HepG2 (cell line): ENCODE data around the gene YWHAB.

ENCODE experiments used
- BRCA1 ChIP-seq: sonication (generic); formaldehyde crosslinking; IDR thresholded peaks from 2 replicates; pipeline ENCODE4 v1.4.0; 2020; ENCODE audit warnings: missing genetic modification reagents
- KDM6A ChIP-seq: IDR thresholded peaks from 2 replicates; pipeline ENCODE4 v1.6.1; 2016; ENCODE audit warnings: low read depth
- NFE2L1 ChIP-seq: sonication (generic); formaldehyde crosslinking; IDR thresholded peaks from 2 replicates; pipeline ENCODE4 v1.4.0; 2020; ENCODE audit warnings: missing genetic modification reagents, mild to moderate bottlenecking, borderline replicate concordance
- POLR2A ChIP-seq, 2 experiments: IDR thresholded peaks; 2 replicates each; pipeline ENCODE4 v1.6.1; 2011; ENCODE audit warnings: low read depth in 2 of 2, low read length in 2 of 2, mild to moderate bottlenecking in 1 of 2, moderate library complexity in 1 of 2; ENCODE audit not compliant: insufficient read depth in 1 of 2
- ZC3H4 ChIP-seq: sonication (generic); formaldehyde crosslinking; IDR thresholded peaks from 2 replicates; pipeline ENCODE4 v1.4.0; 2020; ENCODE audit warnings: missing genetic modification reagents, borderline replicate concordance
- ZNF207 ChIP-seq: fragments of 450-650 bp; IDR thresholded peaks from 2 replicates; pipeline ENCODE4 v1.6.1; 2016; ENCODE audit warnings: antibody characterized with exemption, borderline replicate concordance
- ZNF331 ChIP-seq: sonication (generic); formaldehyde crosslinking; IDR thresholded peaks from 2 replicates; pipeline ENCODE4 v1.4.0; 2020; ENCODE audit warnings: missing genetic modification reagents
- ZSCAN12 ChIP-seq: sonication (generic); formaldehyde crosslinking; IDR thresholded peaks from 2 replicates; pipeline ENCODE4 v1.9.0; 2021; ENCODE audit warnings: mild to moderate bottlenecking, missing genetic modification reagents
- TF ChIP-seq, protein P1 (sequence below): sonication (generic); formaldehyde crosslinking; conservative IDR thresholded peaks from 2 replicates; pipeline ENCODE4 v1.8.0; 2022; ENCODE audit warnings: low read depth, missing genetic modification reagents
- TF ChIP-seq, protein P2 (sequence below): sonication (generic); formaldehyde crosslinking; IDR thresholded peaks from 2 replicates; pipeline ENCODE4 v1.4.0; 2020; ENCODE audit warnings: missing genetic modification reagents
- TF ChIP-seq, protein P3 (sequence below): sonication (generic); formaldehyde crosslinking; IDR thresholded peaks from 2 replicates; pipeline ENCODE4 v1.5.0; 2020; ENCODE audit warnings: mild to moderate bottlenecking, missing genetic modification reagents, moderate library complexity

DNA sequence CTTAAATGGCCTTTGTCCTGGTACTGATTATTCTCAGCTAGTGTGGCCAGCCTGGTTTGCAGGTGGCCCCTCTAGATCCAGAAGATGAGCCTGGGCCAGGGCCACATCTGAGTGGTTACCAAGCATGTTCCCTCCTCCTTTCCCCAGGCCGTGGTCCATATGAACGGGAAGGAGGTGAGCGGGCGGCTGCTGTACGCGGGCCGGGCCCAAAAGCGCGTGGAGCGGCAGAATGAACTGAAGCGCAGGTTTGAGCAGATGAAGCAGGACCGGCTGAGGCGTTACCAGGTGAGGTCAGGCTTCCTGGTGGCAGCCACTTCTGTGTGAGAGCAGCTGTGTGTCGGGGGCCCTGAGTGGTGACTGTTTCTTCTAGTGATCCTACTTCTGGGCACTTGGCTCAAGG is 35.9 kb downstream of the YWHAB start:
- TF ChIP-seq KDM6A (CRISPR knock-in tag) (no peak), ZC3H4 (no peak), ZNF331 (CRISPR knock-in tag) (no peak), BRCA1 (CRISPR knock-in tag) (no peak), NFE2L1 (CRISPR knock-in tag) (no peak), ZNF207 (no peak), POLR2A (IDR thresholded peaks at IDR 0.05; ENCODE audit: insufficient read depth in 1 of 2, low read depth in 2 of 2, low read length in 2 of 2) (no peak), ZSCAN12 (CRISPR knock-in tag) (no peak)
- TF ChIP-seq, protein P1, sequence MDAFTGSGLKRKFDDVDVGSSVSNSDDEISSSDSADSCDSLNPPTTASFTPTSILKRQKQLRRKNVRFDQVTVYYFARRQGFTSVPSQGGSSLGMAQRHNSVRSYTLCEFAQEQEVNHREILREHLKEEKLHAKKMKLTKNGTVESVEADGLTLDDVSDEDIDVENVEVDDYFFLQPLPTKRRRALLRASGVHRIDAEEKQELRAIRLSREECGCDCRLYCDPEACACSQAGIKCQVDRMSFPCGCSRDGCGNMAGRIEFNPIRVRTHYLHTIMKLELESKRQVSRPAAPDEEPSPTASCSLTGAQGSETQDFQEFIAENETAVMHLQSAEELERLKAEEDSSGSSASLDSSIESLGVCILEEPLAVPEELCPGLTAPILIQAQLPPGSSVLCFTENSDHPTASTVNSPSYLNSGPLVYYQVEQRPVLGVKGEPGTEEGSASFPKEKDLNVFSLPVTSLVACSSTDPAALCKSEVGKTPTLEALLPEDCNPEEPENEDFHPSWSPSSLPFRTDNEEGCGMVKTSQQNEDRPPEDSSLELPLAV (CRISPR knock-in tag), result no peak
- TF ChIP-seq, protein P2, sequence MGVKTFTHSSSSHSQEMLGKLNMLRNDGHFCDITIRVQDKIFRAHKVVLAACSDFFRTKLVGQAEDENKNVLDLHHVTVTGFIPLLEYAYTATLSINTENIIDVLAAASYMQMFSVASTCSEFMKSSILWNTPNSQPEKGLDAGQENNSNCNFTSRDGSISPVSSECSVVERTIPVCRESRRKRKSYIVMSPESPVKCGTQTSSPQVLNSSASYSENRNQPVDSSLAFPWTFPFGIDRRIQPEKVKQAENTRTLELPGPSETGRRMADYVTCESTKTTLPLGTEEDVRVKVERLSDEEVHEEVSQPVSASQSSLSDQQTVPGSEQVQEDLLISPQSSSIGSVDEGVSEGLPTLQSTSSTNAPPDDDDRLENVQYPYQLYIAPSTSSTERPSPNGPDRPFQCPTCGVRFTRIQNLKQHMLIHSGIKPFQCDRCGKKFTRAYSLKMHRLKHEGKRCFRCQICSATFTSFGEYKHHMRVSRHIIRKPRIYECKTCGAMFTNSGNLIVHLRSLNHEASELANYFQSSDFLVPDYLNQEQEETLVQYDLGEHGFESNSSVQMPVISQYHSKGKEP, result no peak
- TF ChIP-seq, protein P3, sequence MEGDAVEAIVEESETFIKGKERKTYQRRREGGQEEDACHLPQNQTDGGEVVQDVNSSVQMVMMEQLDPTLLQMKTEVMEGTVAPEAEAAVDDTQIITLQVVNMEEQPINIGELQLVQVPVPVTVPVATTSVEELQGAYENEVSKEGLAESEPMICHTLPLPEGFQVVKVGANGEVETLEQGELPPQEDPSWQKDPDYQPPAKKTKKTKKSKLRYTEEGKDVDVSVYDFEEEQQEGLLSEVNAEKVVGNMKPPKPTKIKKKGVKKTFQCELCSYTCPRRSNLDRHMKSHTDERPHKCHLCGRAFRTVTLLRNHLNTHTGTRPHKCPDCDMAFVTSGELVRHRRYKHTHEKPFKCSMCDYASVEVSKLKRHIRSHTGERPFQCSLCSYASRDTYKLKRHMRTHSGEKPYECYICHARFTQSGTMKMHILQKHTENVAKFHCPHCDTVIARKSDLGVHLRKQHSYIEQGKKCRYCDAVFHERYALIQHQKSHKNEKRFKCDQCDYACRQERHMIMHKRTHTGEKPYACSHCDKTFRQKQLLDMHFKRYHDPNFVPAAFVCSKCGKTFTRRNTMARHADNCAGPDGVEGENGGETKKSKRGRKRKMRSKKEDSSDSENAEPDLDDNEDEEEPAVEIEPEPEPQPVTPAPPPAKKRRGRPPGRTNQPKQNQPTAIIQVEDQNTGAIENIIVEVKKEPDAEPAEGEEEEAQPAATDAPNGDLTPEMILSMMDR, result no peak
